Liver (tissue), 9 donors: ENCODE results near the gene RASA1. TPM values are rescaled to one million over a fixed set of nuclear protein-coding genes. Genes with fewer than 3 reads are reported as not detected.

Experiments
- DNase-seq: peaks from one replicate; pipeline ENCODE4 v3.0.0-alpha.2; 2017; ENCODE audit warnings: low spot score
- H3K27ac ChIP-seq, 2 donors: one replicate each; pipeline ENCODE4 v1.7.0; 2013; ENCODE audit warnings: inconsistent platforms in 2 of 2, low read length in 2 of 2, control low read depth in 1 of 2, low read depth in 1 of 2, mild to moderate bottlenecking in 1 of 2
- H3K27me3 ChIP-seq, 4 donors: one replicate each; pipeline versions ENCODE4 v1.6.1 to v1.7.0; 2013; ENCODE audit warnings: low read length in 3 of 4, inconsistent platforms in 1 of 4, mild to moderate bottlenecking in 1 of 4, moderate library complexity in 1 of 4; ENCODE audit not compliant: control insufficient read depth in 4 of 4, insufficient read depth in 4 of 4
- H3K36me3 ChIP-seq, 4 donors: one replicate each; pipeline versions ENCODE4 v1.6.1 to v1.7.0; 2013; ENCODE audit warnings: low read length in 3 of 4, mild to moderate bottlenecking in 3 of 4, low read depth in 1 of 4, moderate library complexity in 1 of 4; ENCODE audit not compliant: control insufficient read depth in 4 of 4, insufficient read depth in 3 of 4
- H3K4me1 ChIP-seq, 4 donors: one replicate each; pipeline versions ENCODE4 v1.6.1 to v1.7.0; 2013; ENCODE audit warnings: low read length in 3 of 4, mild to moderate bottlenecking in 3 of 4, moderate library complexity in 1 of 4; ENCODE audit not compliant: control insufficient read depth in 4 of 4, insufficient read depth in 4 of 4
- H3K4me3 ChIP-seq, 3 donors: one replicate each; pipeline versions ENCODE4 v1.6.1 to v1.7.0; 2013; ENCODE audit warnings: low read length in 3 of 3, control low read depth in 1 of 3, low read depth in 1 of 3, mild to moderate bottlenecking in 1 of 3
- H3K9ac ChIP-seq, 2 donors: one replicate each; pipeline ENCODE4 v1.7.0; 2013; ENCODE audit warnings: low read length in 2 of 2, mild to moderate bottlenecking in 2 of 2, moderate library complexity in 2 of 2, control low read depth in 1 of 2, low read depth in 1 of 2
- H3K9me3 ChIP-seq, 4 donors: one replicate each; pipeline versions ENCODE4 v1.6.1 to v1.7.0; 2013; ENCODE audit warnings: low read length in 3 of 4; ENCODE audit not compliant: control insufficient read depth in 4 of 4
- ATF3 ChIP-seq: IDR thresholded peaks from 2 replicates; pipeline ENCODE4 v1.6.1; 2016; ENCODE audit warnings: antibody characterized with exemption
- CTCF ChIP-seq: fragments of 150-350 bp; IDR thresholded peaks from 2 replicates; pipeline ENCODE4 v1.5.1; 2017; ENCODE audit warnings: improper control_type of control experiment, low read depth, low read length; ENCODE audit not compliant: missing input control
- EGR1 ChIP-seq, 2 donors: IDR thresholded peaks; 2 replicates each; pipeline ENCODE4 v1.6.1; 2016 to 2018; ENCODE audit warnings: antibody characterized with exemption in 2 of 2, low read depth in 2 of 2
- FOXA1 ChIP-seq: IDR thresholded peaks from 2 replicates; pipeline ENCODE4 v1.6.1; 2016; ENCODE audit warnings: antibody characterized with exemption
- FOXA2 ChIP-seq: IDR thresholded peaks from 2 replicates; pipeline ENCODE4 v1.6.1; 2016; ENCODE audit warnings: antibody characterized with exemption
- HNF4A ChIP-seq, 2 donors: conservative IDR thresholded peaks; 2 replicates each; pipeline ENCODE4 v1.6.1; 2016; ENCODE audit warnings: antibody characterized with exemption in 2 of 2, mild to moderate bottlenecking in 2 of 2
- HNF4G ChIP-seq: IDR thresholded peaks from 2 replicates; pipeline ENCODE4 v1.6.1; 2016; ENCODE audit warnings: antibody characterized with exemption
- JUND ChIP-seq, 2 donors: IDR thresholded peaks; 2 replicates each; pipeline ENCODE4 v1.6.1; 2016; ENCODE audit warnings: antibody characterized with exemption in 2 of 2
- NR2F2 ChIP-seq: IDR thresholded peaks from 2 replicates; pipeline ENCODE4 v1.6.1; 2016; ENCODE audit warnings: antibody characterized with exemption
- REST ChIP-seq: IDR thresholded peaks from 2 replicates; pipeline ENCODE4 v1.6.1; 2016; ENCODE audit warnings: antibody characterized with exemption, mild to moderate bottlenecking
- RXRA ChIP-seq, 2 donors: IDR thresholded peaks; 2 replicates each; pipeline ENCODE4 v1.6.1; 2017 to 2018; ENCODE audit warnings: antibody characterized with exemption in 2 of 2, mild to moderate bottlenecking in 1 of 2
- TAF1 ChIP-seq: conservative IDR thresholded peaks from 2 replicates; pipeline ENCODE4 v1.6.1; 2016; ENCODE audit warnings: antibody characterized with exemption, mild to moderate bottlenecking
- YY1 ChIP-seq: IDR thresholded peaks from 2 replicates; pipeline ENCODE4 v1.6.1; 2016; ENCODE audit warnings: antibody characterized with exemption, mild to moderate bottlenecking
- WGBS: extraction: QIAGEN DNeasy Blood & Tissue Kit; methylation state at CpG from one replicate; pipeline ENCODE4 v1.1.7; 2013; 5-methylcytosine and 5-hydroxymethylcytosine counted together
- polyA plus RNA-seq, 2 donors: library from polyadenylated mRNA; stranded (reverse) in 1 of 2; unstranded in 1 of 2; fragments of 200-250 nt in 1 of 2; fragments of >200 nt in 1 of 2; fragmentation: Nextera tagmentation in 1 of 2; extraction: Ambion mirVana in 1 of 2; gene quantifications; one replicate each; pipeline versions ENCODE4 v1.2.1 to v1.2.3, GENCODE V29; 2013 to 2015
- total RNA-seq, 2 donors: library from RNA; depleted of rRNA; stranded (reverse); fragments of >200 nt; gene quantifications; one replicate each; pipeline ENCODE4 v1.2.3, GENCODE V29; 2014
- donor health status: healthy.
- donor health status: healthy.
- donor health status: healthy.
- donor health status: healthy.
- donor health status: healthy.

The RASA1 gene
- total and polyA plus RNA-seq, 4 donors, result 3.7 to 18.1 (median 7.0) TPM

GRCh38 chr5:87360132-87360531 is 92.4 kb downstream of the RASA1 start:
- Histone ChIP-seq H3K4me3 (no peak overlapping the region), H3K9ac (no peak overlapping the region), H3K4me1 (no peaks in the 10 kb centered on the region), H3K36me3 (peaks cover 0 to 9% (median 7%) of the 10 kb centered on the region in 4 donors), H3K9me3 (no peaks in the 10 kb centered on the region), H3K27ac (no peak overlapping the region), H3K27me3 (no peaks in the 10 kb centered on the region)
- no peak for DNase-seq
- 94% methylated on average over 11 of the region's 11 CpGs for WGBS
- TF ChIP-seq HNF4A (conservative IDR thresholded peaks at IDR 0.05), result no peak
- TF ChIP-seq FOXA2, result no peak
- TF ChIP-seq FOXA1, result no peak
- no peak for TF ChIP-seq RXRA (IDR thresholded peaks at IDR 0.05)
- TF ChIP-seq TAF1, result no peak
- TF ChIP-seq NR2F2, result no peak
- TF ChIP-seq ATF3, result no peak
- TF ChIP-seq REST, result no peak
- TF ChIP-seq YY1, result no peak
- no peak for TF ChIP-seq JUND (IDR thresholded peaks at IDR 0.05)
- no peak for TF ChIP-seq HNF4G
- TF ChIP-seq CTCF, result no peak

- H3K9ac ChIP-seq, result no peak overlapping the region
- H3K36me3 ChIP-seq, result peaks cover 0 to 9% (median 9%) of the 10 kb centered on the region in 4 donors
Measured at GRCh38 chr5:87361031-87361445, 93.4 kb downstream of the RASA1 start.

GRCh38 chr5:87361536-87362213 is 94.0 kb downstream of the RASA1 start:
- peaks cover 0 to 12% (median 9%) of the 10 kb centered on the region in 4 donors for H3K36me3 ChIP-seq

More at GRCh38 chr5:87361031-87361445, 93.4 kb downstream of the RASA1 start:
- Histone ChIP-seq H3K9me3 (no peaks in the 10 kb centered on the region), H3K4me1 (no peaks in the 10 kb centered on the region), H3K27ac (no peak overlapping the region), H3K4me3 (no peak overlapping the region), H3K27me3 (no peaks in the 10 kb centered on the region)
- DNase-seq, result no peak
- 94% methylated on average over 2 of the region's 2 CpGs for WGBS
- TF ChIP-seq JUND (IDR thresholded peaks at IDR 0.05), result no peak

More at GRCh38 chr5:87361536-87362213, 94.0 kb downstream of the RASA1 start:
- no peak for TF ChIP-seq ATF3
- TF ChIP-seq TAF1, result no peak
- no peak for TF ChIP-seq EGR1 (IDR thresholded peaks at IDR 0.05; ENCODE audit: low read depth in 2 of 2)
- TF ChIP-seq NR2F2, result no peak
- TF ChIP-seq FOXA2, result no peak
- TF ChIP-seq YY1, result no peak
- H3K27me3 ChIP-seq, result no peaks in the 10 kb centered on the region
- DNase-seq, result no peak
- no peak overlapping the region for H3K9ac ChIP-seq
- H3K4me1 ChIP-seq, result no peaks in the 10 kb centered on the region
- no peak overlapping the region for H3K27ac ChIP-seq
- no peak overlapping the region for H3K4me3 ChIP-seq
- 93% methylated on average over 1 of the region's 1 CpG for WGBS
- no peaks in the 10 kb centered on the region for H3K9me3 ChIP-seq
